Nephron (organoid): ENCODE data around the gene HSPBAP1.

Experiments used
- H3K27ac Mint-ChIP-seq, 3 experiments: 2 replicates each; pipeline ENCODE4 v1.8.0; 2020; ENCODE audit warnings: mixed read lengths in 3 of 3, mild to moderate bottlenecking in 2 of 3, moderate library complexity in 1 of 3
- H3K27me3 Mint-ChIP-seq: 2 replicates; pipeline ENCODE4 v1.8.0; 2021; ENCODE audit warnings: low read depth, mild to moderate bottlenecking, moderate library complexity, mixed read lengths
- H3K36me3 Mint-ChIP-seq: 2 replicates; pipeline ENCODE4 v1.8.0; 2020; ENCODE audit warnings: low read depth, mixed read lengths
- H3K4me1 Mint-ChIP-seq: 2 replicates; pipeline ENCODE4 v1.8.0; 2020; ENCODE audit warnings: mixed read lengths
- H3K4me3 Mint-ChIP-seq, 3 experiments: 2 replicates each; pipeline ENCODE4 v1.8.0; 2020; ENCODE audit warnings: mild to moderate bottlenecking in 3 of 3, mixed read lengths in 3 of 3, moderate library complexity in 2 of 3
- H3K9me3 Mint-ChIP-seq: 2 replicates; pipeline ENCODE4 v1.8.0; 2020; ENCODE audit warnings: mixed read lengths
- TF ChIP-seq, protein P1 (sequence below), 3 experiments: fragments of 200-600 bp; sonication (generic); IDR thresholded peaks; one replicate each; pipeline ENCODE4 v1.5.0; 2021; ENCODE audit warnings: antibody characterized with exemption in 3 of 3; ENCODE audit not compliant: unreplicated experiment in 3 of 3

HSPBAP1 gene

DNA sequence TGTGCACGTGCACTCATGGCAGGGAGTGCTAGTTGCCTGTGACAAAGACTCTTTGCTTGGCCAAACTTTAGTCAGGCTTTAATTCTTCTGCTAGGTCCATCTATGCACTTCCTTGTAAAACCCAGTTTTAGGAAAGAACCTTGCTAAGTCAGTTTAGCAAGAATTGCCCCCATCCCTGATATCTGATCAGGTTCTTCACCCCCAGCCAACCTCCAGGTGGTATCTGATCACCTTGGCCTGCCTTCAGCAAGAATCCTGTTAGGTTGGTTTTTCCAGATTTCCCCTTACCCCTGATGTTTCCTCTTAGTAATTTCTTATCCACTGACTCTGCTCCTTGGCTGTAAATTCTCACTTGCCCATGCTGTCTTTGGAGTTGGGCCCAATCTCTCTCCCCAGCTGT is 8.4 kb downstream of the HSPBAP1 start:
- peaks cover 18% of the 10 kb centered on the region for H3K36me3 Mint-ChIP-seq
- no peaks in the 10 kb centered on the region for H3K27me3 Mint-ChIP-seq
- no peaks in the 10 kb centered on the region for H3K4me1 Mint-ChIP-seq
- TF ChIP-seq, protein P1, sequence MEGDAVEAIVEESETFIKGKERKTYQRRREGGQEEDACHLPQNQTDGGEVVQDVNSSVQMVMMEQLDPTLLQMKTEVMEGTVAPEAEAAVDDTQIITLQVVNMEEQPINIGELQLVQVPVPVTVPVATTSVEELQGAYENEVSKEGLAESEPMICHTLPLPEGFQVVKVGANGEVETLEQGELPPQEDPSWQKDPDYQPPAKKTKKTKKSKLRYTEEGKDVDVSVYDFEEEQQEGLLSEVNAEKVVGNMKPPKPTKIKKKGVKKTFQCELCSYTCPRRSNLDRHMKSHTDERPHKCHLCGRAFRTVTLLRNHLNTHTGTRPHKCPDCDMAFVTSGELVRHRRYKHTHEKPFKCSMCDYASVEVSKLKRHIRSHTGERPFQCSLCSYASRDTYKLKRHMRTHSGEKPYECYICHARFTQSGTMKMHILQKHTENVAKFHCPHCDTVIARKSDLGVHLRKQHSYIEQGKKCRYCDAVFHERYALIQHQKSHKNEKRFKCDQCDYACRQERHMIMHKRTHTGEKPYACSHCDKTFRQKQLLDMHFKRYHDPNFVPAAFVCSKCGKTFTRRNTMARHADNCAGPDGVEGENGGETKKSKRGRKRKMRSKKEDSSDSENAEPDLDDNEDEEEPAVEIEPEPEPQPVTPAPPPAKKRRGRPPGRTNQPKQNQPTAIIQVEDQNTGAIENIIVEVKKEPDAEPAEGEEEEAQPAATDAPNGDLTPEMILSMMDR (IDR thresholded peaks at IDR 0.05; ENCODE audit: unreplicated experiment in 3 of 3): no peak
- H3K4me3 Mint-ChIP-seq: no peak overlapping the region
- peaks cover 3% of the 10 kb centered on the region for H3K9me3 Mint-ChIP-seq
- H3K27ac Mint-ChIP-seq: no peak overlapping the region

DNA sequence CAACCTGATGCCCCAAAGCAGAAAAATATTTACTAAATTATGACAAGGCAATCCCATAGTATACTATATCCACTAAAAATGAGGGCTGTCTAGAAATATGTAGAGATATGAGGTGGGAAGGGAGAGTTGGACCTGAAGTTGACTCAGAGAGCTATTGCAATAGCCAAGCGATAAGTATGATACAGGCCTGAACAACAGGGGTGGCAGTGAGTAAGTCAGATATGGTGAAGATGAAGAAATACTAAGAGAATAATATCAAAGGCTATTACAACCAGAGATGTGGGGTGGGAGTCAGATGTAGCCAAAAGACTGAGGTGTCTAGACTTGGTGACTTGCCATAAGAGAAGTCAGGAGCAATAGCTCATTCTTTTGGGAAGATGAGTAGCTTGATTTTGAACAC is 9.2 kb downstream of the HSPBAP1 start:
- H3K4me1 Mint-ChIP-seq: no peaks in the 10 kb centered on the region
- peaks cover 18% of the 10 kb centered on the region for H3K36me3 Mint-ChIP-seq
- TF ChIP-seq, protein P1 (IDR thresholded peaks at IDR 0.05; ENCODE audit: unreplicated experiment in 3 of 3): no peak
- no peak overlapping the region for H3K4me3 Mint-ChIP-seq
- H3K27me3 Mint-ChIP-seq: no peaks in the 10 kb centered on the region
- H3K9me3 Mint-ChIP-seq: peaks cover 3% of the 10 kb centered on the region
- no peak overlapping the region for H3K27ac Mint-ChIP-seq

DNA sequence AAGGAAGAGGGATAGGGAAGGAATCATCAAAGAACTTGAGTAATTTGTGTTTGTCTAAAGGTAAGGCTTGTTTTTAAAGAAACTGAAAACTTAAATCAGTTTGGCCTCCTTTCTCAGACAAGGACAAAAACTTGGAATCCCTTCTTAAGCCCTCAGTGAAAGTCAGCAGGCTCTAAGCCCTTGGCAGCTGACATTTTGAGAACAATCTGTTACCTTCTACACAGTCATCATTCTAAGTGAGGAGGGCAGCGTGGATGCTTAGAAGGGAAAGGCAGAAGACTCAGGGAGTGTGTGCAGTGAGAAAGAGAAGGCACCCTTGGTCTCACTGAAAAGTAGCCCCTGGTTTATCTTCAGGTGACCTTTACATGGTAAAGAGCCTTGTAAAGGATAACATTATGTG is 10.8 kb downstream of the HSPBAP1 start:
- Mint-ChIP-seq H3K36me3 (peaks cover 18% of the 10 kb centered on the region), H3K4me1 (no peaks in the 10 kb centered on the region), H3K27ac (no peak overlapping the region), H3K4me3 (no peak overlapping the region), H3K9me3 (peaks cover 3% of the 10 kb centered on the region), H3K27me3 (no peaks in the 10 kb centered on the region)
- TF ChIP-seq, protein P1 (IDR thresholded peaks at IDR 0.05; ENCODE audit: unreplicated experiment in 3 of 3): no peak

DNA sequence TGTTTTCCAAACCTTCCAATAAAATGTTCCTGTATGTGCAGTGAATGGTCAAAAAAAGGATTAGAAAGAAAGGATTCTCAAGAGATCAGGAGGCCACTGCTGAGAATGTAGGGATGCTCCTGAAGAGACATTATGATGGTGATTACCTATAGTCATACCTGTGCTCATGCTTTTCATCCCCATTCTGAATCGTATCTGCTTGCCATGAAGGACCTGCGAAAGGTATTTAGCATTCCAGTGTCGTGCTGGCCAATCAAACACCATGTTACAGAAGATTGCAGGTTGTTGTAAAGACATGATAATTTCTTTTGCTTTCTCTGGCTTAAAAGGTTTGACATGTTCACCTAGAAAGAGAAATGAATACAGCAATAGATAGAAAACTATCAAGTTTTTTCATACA is 16.1 kb downstream of the HSPBAP1 start:
- peaks cover 10% of the 10 kb centered on the region for H3K36me3 Mint-ChIP-seq
- H3K27ac Mint-ChIP-seq: no peak overlapping the region

DNA sequence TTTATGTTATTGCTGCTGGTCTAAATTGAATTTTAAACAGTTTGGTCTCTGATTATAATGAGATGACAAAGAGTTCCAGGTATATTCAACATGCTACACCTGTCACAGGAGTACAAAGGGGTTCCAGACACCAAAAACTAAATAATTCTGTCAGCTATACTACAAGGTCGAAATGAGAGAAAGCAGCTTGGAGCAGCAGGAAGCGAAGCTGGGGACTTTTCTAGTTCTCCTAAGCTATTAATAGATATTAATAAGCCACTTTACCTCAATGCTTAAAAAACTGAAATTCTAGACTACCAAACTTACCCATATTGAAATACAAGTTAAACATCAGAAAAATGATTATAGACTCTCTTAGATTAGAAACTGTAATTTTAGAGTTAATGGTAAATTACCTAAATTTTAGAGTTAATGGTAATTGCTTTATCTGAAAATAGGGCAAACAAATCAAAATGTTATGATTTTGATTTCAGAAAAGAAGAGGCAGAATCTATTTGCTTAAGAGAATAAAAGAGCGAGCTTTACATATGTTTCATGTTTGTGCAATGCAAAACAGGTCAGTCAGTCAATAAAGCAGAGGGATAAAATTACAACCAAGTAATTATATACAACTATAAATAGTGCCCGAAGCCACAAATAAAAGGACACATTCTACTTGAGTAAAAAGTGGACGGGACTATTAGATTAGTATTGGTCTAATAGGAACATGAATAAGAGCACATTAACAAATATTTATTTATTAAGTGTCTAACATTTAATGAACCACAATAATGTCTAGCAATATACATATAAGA is 16.8 kb downstream of the HSPBAP1 start:
- TF ChIP-seq, protein P1 (IDR thresholded peaks at IDR 0.05; ENCODE audit: unreplicated experiment in 3 of 3): no peak
- Mint-ChIP-seq H3K36me3 (peaks cover 7% of the 10 kb centered on the region), H3K4me3 (no peak overlapping the region), H3K4me1 (peaks cover 4% of the 10 kb centered on the region), H3K9me3 (peaks cover 3% of the 10 kb centered on the region), H3K27ac (no peak overlapping the region), H3K27me3 (no peaks in the 10 kb centered on the region)

More for the DNA sequence above, 16.1 kb downstream of the HSPBAP1 start:
- TF ChIP-seq, protein P1 (IDR thresholded peaks at IDR 0.05; ENCODE audit: unreplicated experiment in 3 of 3): no peak
- Mint-ChIP-seq H3K4me3 (no peak overlapping the region), H3K4me1 (peaks cover 4% of the 10 kb centered on the region), H3K27me3 (no peaks in the 10 kb centered on the region), H3K9me3 (peaks cover 3% of the 10 kb centered on the region)

DNA sequence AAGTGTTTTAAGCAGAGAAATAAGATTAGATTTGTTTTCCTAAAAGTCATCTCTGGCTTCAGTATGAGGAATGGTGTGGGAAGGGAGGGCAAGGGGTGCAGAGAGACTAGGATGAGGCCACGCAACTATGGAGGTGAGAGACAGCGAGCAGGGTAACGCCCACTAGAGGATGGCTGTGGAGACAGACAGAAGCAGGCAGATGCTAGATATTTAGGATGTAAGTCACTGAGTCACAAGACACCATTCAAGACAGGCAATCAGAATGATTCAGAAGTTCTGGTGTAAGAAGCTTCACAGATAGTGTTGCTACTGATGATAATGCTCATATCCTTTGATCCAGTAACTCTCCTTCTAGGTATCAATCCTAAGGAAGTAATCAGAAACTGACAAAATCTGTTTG is 19.1 kb downstream of the HSPBAP1 start:
- Mint-ChIP-seq H3K36me3 (no peaks in the 10 kb centered on the region), H3K27ac (no peak overlapping the region), H3K9me3 (no peaks in the 10 kb centered on the region), H3K27me3 (no peaks in the 10 kb centered on the region), H3K4me3 (no peak overlapping the region), H3K4me1 (peaks cover 4% of the 10 kb centered on the region)
- TF ChIP-seq, protein P1 (IDR thresholded peaks at IDR 0.05; ENCODE audit: unreplicated experiment in 3 of 3): no peak
